BLaER1 (cell line): Measurements from ENCODE around the gene SLC34A3.

Experiments used
- H3K27ac ChIP-seq: shearing (Covaris generic); formaldehyde crosslinking; 2 replicates; pipeline ENCODE4 v1.8.1; 2022
- H3K27me3 ChIP-seq: shearing (Covaris generic); formaldehyde crosslinking; 2 replicates; pipeline ENCODE4 v1.8.1; 2022
- H3K36me3 ChIP-seq: shearing (Covaris generic); formaldehyde crosslinking; 2 replicates; pipeline ENCODE4 v1.8.1; 2022
- H3K4me1 ChIP-seq: shearing (Covaris generic); formaldehyde crosslinking; 2 replicates; pipeline ENCODE4 v1.8.1; 2022
- H3K4me2 ChIP-seq: shearing (Covaris generic); formaldehyde crosslinking; 2 replicates; pipeline ENCODE4 v1.8.1; 2022
- H3K4me3 ChIP-seq: shearing (Covaris generic); formaldehyde crosslinking; 2 replicates; pipeline ENCODE4 v1.8.1; 2022
- H3K9ac ChIP-seq: shearing (Covaris generic); formaldehyde crosslinking; 2 replicates; pipeline ENCODE4 v1.8.1; 2022
- H3K9me3 ChIP-seq: shearing (Covaris generic); formaldehyde crosslinking; 2 replicates; pipeline ENCODE4 v1.8.1; 2022
- H4K20me1 ChIP-seq: shearing (Covaris generic); formaldehyde crosslinking; 2 replicates; pipeline ENCODE4 v1.8.1; 2022
- Cebpa-rat ChIP-seq: shearing (Covaris generic); IDR thresholded peaks from 2 replicates; pipeline ENCODE4 v1.8.1; 2022

SLC34A3 gene

DNA sequence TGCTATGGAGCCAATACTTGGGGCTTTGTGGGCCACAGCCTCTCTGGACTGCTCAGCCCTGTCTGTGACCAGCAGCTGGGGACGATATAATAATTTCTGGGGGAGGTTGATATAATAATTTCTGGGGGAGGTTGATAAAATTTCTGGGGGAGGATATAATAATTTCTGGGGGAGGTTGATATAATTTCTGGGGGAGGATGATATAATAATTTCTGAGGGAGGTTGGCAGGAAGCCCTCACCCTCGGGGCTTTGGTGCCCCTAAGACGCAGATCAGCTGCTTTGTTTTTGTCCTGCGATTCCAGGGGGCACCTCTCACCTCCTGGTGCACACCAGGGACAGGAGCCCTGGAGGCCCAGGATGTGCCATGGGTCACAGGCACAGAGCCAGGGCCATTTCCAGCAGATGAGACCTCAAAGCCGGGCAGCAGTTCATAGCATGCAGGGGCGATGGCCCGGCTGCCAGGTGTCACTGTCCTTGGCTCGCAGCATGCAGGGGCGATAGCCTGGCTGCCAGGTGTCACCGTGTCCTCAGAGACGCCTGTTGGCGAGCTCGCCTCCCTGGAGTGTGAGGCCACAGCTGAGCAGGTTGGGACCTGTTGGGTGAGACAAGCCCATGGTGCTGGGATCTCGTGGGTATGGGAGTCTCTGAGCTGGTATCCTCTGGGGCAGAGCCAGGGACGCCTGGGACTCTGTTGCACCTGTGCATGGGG lies 43.1 kb downstream of the SLC34A3 start:
- H3K4me3 ChIP-seq, result peak overlapping the region; percentile 62; the same call in 1 of the 2 replicates
- no peak for TF ChIP-seq Cebpa-rat
- H4K20me1 ChIP-seq, result peaks cover 17% of the 10 kb centered on the region; the same call in 1 of the 2 replicates
- peak overlapping the region; percentile 94 for H3K27ac ChIP-seq
- peaks cover 99% of the 10 kb centered on the region for H3K4me1 ChIP-seq
- no peaks in the 10 kb centered on the region for H3K27me3 ChIP-seq
- H3K4me2 ChIP-seq, result peak overlapping the region; percentile 92
- H3K9me3 ChIP-seq, result no peaks in the 10 kb centered on the region
- peak overlapping the region; percentile 65; the same call in 1 of the 2 replicates for H3K9ac ChIP-seq
- H3K36me3 ChIP-seq, result peaks cover 33% of the 10 kb centered on the region

GRCh38 chr9:137275203-137275587 lies 44.5 kb downstream of the SLC34A3 start:
- peaks cover 17% of the 10 kb centered on the region; the same call in 1 of the 2 replicates for H4K20me1 ChIP-seq
- H3K4me2 ChIP-seq, result peak overlapping the region; percentile 92
- H3K27ac ChIP-seq, result peak overlapping the region; percentile 94
- H3K9me3 ChIP-seq, result no peaks in the 10 kb centered on the region
- peaks cover 99% of the 10 kb centered on the region for H3K4me1 ChIP-seq
- peak overlapping the region; percentile 78 for H3K9ac ChIP-seq
- no peaks in the 10 kb centered on the region for H3K27me3 ChIP-seq
- TF ChIP-seq Cebpa-rat, result no peak
- H3K4me3 ChIP-seq, result peak overlapping the region; percentile 62; the same call in 1 of the 2 replicates
- peaks cover 32% of the 10 kb centered on the region for H3K36me3 ChIP-seq

DNA sequence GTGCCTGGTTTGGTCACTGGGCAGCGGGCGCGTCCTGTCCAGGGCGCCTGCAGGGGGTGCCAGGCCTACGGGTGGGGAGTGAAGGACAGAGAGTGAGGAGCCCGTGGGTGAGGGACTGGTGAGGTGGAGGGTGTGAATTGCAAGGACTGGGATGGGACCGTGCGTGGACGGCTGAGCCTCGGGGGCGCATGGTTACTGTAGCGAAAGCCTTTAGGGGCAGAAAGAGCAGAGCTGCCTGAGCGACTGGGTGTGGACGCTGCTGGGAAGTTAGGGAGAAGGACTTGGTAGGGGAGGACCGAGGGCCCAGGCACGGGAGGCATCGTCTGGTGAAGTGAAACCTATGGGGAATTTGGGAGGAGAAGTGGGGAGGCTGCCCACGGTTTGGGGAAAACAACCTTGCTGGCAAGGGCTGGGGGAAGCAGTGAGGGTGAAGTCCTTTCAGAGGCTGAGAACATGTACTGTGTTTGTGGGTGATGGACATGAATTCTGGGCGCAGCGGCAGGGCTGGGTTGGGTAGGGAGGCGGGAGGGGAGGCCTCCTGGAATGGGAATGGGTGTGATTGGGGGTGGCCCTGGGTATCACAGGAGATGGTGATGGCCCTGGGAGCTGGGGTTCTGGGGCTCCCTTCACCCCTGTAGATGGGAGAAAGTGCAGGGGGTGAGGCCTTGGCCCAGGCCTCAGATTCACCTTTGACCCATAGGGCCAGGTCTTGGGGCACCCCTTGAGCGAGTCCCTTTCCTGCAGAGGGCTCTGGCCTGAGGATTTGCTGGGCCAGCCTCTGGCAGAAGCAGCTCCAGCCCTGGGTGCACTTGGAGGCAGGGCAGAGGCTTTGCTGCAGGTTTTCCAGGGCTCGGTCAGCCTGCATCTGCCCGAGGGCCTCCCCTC lies 45.1 kb downstream of the SLC34A3 start:
- Histone ChIP-seq H3K4me2 (peak overlapping the region; percentile 92), H3K9ac (peak overlapping the region; percentile 78), H3K27ac (peak overlapping the region; percentile 94), H3K27me3 (no peaks in the 10 kb centered on the region), H3K4me3 (peak overlapping the region; percentile 62), H3K36me3 (peaks cover 32% of the 10 kb centered on the region), H3K4me1 (peaks cover 99% of the 10 kb centered on the region), H3K9me3 (no peaks in the 10 kb centered on the region), H4K20me1 (peaks cover 13% of the 10 kb centered on the region; the same call in 1 of the 2 replicates)
- TF ChIP-seq Cebpa-rat, result no peak

DNA sequence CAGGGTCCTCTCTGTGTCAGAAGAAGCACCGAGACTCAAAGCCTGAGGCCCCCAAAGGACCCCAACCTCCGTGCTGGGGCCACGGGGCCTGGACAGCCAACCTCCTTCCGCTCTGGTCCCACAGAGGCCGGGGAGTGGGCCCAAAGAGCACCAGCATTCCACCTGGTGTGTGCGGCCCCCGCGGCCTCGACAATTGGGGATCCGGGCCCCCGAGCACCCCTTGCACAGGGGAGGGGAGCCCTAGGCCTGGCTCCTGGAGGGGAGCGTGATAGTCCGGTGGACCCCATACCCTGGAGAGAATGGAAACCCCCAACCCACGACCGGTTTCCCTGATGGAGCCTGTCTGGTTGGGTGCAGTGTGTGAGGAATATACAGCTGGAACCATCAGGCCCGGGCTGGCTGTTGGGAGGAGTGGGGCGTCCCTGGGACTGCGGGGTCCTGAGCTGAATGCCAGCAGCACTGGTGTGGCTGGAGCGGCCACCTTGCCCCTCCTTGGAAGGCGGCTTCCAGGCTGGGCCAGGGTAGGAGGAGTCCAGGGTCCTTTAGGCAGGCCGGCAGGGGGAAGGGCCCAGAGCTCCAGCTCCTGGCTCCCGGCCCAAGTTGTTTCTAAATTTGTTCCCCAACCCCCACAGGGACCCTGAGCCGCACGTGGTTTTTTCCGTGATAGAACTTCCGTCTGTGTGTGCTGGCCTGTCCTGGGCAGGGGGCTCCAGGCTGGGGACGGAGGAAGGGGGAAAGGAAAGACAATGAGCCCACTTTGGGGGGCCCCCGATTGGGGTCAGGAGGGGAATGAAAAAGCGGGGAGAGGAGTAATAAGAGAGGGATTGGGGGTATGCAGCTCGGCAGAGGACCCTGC lies 46.0 kb downstream of the SLC34A3 start:
- Histone ChIP-seq H3K36me3 (peaks cover 32% of the 10 kb centered on the region), H4K20me1 (peaks cover 14% of the 10 kb centered on the region; the same call in 1 of the 2 replicates), H3K27ac (peak overlapping the region; percentile 94), H3K9me3 (no peaks in the 10 kb centered on the region), H3K27me3 (no peaks in the 10 kb centered on the region), H3K4me3 (peak overlapping the region; percentile 62), H3K9ac (peak overlapping the region; percentile 78), H3K4me2 (peak overlapping the region; percentile 92), H3K4me1 (peaks cover 100% of the 10 kb centered on the region)
- no peak for TF ChIP-seq Cebpa-rat

DNA sequence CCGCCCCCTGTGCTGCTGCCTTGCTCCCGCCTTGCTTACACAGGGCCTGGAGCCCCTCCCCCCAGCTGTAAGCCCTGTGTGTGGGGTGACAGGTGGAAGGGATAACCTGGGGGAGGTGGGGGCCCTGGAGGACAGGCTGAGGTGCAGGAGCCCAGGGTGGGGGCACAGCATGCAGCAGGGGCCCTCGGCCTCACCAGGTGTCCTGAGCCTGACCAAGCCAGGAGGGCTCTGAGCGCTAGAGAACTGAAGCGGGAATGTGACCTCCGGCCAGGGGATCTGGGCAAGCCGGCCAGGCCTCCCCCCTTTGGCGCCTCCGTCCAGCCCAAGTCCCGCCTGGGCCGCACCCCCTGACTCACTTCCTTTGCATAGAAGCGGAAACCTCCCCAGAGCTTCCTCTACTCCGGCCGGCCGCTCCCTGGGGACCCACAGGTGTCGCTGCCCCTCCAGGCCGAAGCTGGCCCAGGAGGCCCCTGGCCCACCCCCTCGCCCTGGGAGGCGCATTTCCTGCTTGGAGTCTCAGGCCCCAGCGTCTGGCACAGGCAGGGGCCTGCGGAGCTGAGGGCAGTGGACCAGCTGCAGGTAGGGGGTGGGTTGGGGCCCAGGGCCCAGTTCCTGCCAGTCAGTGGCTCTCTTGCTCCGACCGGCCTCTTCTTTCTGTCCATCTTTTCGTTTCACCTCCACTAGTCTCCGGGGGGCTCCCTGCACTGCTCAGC lies 46.8 kb downstream of the SLC34A3 start, which contains the start of gene TOR4A:
TSS of gene TOR4A (plus strand) at position 398 of the 713 bp plus-strand sequence. CDS start 964 bp downstream, outside the sequence.
- no peak for TF ChIP-seq Cebpa-rat
- peak within 1 kb of the TSS; percentile 78 for H3K9ac ChIP-seq

GRCh38 chr9:137278061-137278701 lies 47.5 kb downstream of the SLC34A3 start:
- peaks cover 19% of the 10 kb centered on the region for H3K36me3 ChIP-seq
- peaks cover 100% of the 10 kb centered on the region for H3K4me1 ChIP-seq
- peak overlapping the region; percentile 92 for H3K4me2 ChIP-seq
- H3K4me3 ChIP-seq, result peak overlapping the region; percentile 62
- peak overlapping the region; percentile 94 for H3K27ac ChIP-seq
- peak overlapping the region; percentile 78 for H3K9ac ChIP-seq
- H3K27me3 ChIP-seq, result no peaks in the 10 kb centered on the region
- H4K20me1 ChIP-seq, result peaks cover 5% of the 10 kb centered on the region; the same call in 1 of the 2 replicates
- TF ChIP-seq Cebpa-rat, result no peak
- no peaks in the 10 kb centered on the region for H3K9me3 ChIP-seq

More for the DNA sequence above, 46.8 kb downstream of the SLC34A3 start, which contains the start of gene TOR4A:
- Histone ChIP-seq H3K9me3 (no peaks in the 10 kb centered on the region), H3K27me3 (no peaks in the 10 kb centered on the region), H3K36me3 (peaks cover 26% of the 10 kb centered on the region), H3K4me3 (peak within 1 kb of the TSS; percentile 62), H3K27ac (peak within 1 kb of the TSS; percentile 94), H4K20me1 (peaks cover 7% of the 10 kb centered on the region; the same call in 1 of the 2 replicates), H3K4me2 (peak within 1 kb of the TSS; percentile 92), H3K4me1 (peaks cover 100% of the 10 kb centered on the region)

DNA sequence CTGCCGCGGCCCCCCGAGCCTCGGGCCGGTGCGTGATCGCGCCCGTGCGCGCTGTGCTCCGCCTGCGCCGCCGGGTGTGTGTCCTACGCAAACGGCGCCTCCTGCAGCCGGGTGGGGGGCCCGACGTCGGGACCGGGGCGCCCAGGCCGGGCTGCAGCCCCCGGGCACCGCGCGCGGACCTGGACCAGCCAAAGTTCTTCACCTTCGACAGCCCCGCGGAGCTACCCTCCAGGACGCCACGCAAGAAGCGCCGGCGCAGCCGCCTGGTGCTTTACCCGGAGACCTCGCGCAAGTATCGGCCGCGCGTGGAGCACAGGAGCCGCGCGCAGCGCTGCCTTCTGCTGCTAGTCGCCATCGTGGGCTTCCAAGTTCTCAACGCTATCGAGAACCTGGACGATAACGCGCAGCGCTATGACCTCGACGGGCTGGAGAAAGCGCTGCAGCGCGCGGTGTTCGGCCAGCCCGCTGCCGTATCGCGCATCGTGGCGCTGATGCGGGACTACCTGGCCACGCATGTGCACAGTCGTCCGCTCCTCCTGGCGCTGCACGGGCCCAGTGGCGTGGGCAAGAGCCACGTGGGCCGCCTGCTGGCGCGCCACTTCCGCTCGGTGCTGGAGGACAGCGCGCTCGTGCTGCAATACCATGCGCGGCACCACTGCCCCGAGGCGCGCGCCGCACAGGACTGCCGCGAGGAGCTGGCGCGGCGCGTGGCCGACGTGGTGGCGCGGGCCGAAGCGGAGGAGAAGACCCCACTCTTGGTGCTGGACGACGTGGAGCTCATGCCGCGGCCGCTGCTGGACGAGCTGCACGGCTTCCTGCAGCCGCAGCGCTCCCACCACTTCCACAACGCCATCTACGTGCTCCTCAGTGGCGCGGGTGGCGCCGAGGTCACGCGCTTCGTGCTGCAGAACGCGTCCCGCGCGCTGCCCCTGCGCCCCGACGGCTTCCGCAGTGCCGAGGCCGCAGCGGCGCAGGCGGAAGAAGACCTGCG lies 48.3 kb downstream of the SLC34A3 start:
- Histone ChIP-seq H3K27ac (peak overlapping the region; percentile 94), H3K4me1 (peaks cover 95% of the 10 kb centered on the region)

More for the DNA sequence above, 48.3 kb downstream of the SLC34A3 start:
- Histone ChIP-seq H3K4me3 (peak overlapping the region; percentile 11; the same call in 1 of the 2 replicates), H4K20me1 (peaks cover 5% of the 10 kb centered on the region; the same call in 1 of the 2 replicates), H3K4me2 (peak overlapping the region; percentile 92), H3K36me3 (peaks cover 16% of the 10 kb centered on the region; the same call in 1 of the 2 replicates), H3K9me3 (no peaks in the 10 kb centered on the region), H3K27me3 (no peaks in the 10 kb centered on the region), H3K9ac (no peak overlapping the region)
- no peak for TF ChIP-seq Cebpa-rat
